K562 (cell line): ENCODE measurements around the gene AHI1. TPM values are rescaled to one million over a fixed set of nuclear protein-coding genes. Genes with fewer than 3 reads are reported as not detected.

ENCODE experiments used
- ATAC-seq: fragments of 200-7000 bp; cut with Tn5 transposase; 3 replicates; pipeline ENCODE4 v1.9.1; 2020; ENCODE audit warnings: moderate library complexity
- BruUV-seq: library from RNA; stranded (reverse); fragments of 400-500 nt; replicated peaks from 2 replicates; lab custom pipeline; 2021; lab: Mats Ljungman, UMichigan
- CTCF ChIA-PET: fragments of 300-600 bp; formaldehyde crosslinking; extraction: SDS; loops from one replicate; lab custom pipeline; 2021; ENCODE audit warnings: low intra/inter-chr PET ratio; lab: Yijun Ruan, JAX
- POLR2A ChIA-PET: fragments of 300-600, 350-650 bp; sonication (Branson Sonifier 250); formaldehyde crosslinking; extraction: SDS; loops from one replicate; lab custom pipeline; 2021; ENCODE audit warnings: antibody characterized with exemption, inconsistent platforms; lab: Yijun Ruan, JAX
- DNase-seq, 4 experiments: peaks; one replicate each; pipeline versions ENCODE4 v3.0.0 to v3.0.0-alpha.2; 2011 to 2018; ENCODE audit warnings: low spot score in 3 of 4, mixed read lengths in 3 of 4; ENCODE audit errors: extremely low read depth in 1 of 4
- FAIRE-seq: peaks from 2 replicates; lab custom pipeline; 2011; peaks lifted over from hg19 to GRCh38; lab: Jason Lieb, UNC
- H2AFZ ChIP-seq: 2 replicates; pipeline ENCODE4 v1.6.0; 2011; ENCODE audit warnings: low read depth, low read length, control low read depth, inconsistent platforms
- H3K27ac ChIP-seq: fragments of 200-600 bp; 3 replicates; pipeline ENCODE4 v1.8.0; 2011; ENCODE audit warnings: low read depth, mild to moderate bottlenecking, control low read depth, inconsistent platforms, low read length, moderate library complexity, mixed read lengths; ENCODE audit errors: extremely low read depth
- H3K27me3 ChIP-seq, 2 experiments: fragments of 300-600 bp in 1 of 2; 2 replicates in 1 of 2; 3 replicates in 1 of 2; pipeline versions ENCODE4 v1.6.0 to v1.8.0; 2011; ENCODE audit warnings: inconsistent platforms in 2 of 2, low read length in 2 of 2, mild to moderate bottlenecking in 1 of 2, mixed read lengths in 1 of 2, moderate library complexity in 1 of 2; ENCODE audit not compliant: control insufficient read depth in 2 of 2, insufficient read depth in 2 of 2
- H3K36me3 ChIP-seq: fragments of 300-600 bp; 3 replicates; pipeline ENCODE4 v1.8.0; 2011; ENCODE audit warnings: mild to moderate bottlenecking, low read length, inconsistent platforms; ENCODE audit not compliant: control insufficient read depth, insufficient read depth
- H3K4me1 ChIP-seq, 2 experiments: fragments of 200-600 bp in 1 of 2; replicated peaks in 1 of 2; 2 replicates in 1 of 2; 3 replicates in 1 of 2; pipeline versions ENCODE4 v1.5.1 to v1.8.0; 2011; ENCODE audit warnings: inconsistent platforms in 2 of 2, low read length in 2 of 2, mild to moderate bottlenecking in 1 of 2, mixed read lengths in 1 of 2, moderate library complexity in 1 of 2; ENCODE audit not compliant: control insufficient read depth in 2 of 2, insufficient read depth in 2 of 2
- H3K4me2 ChIP-seq: 2 replicates; pipeline ENCODE4 v1.6.1; 2011; ENCODE audit warnings: low read length, control low read depth, inconsistent platforms, mixed read lengths; ENCODE audit not compliant: insufficient read depth
- H3K4me3 ChIP-seq: fragments of 200-600 bp; sonication (generic), shearing (Covaris generic); 2 replicates; pipeline ENCODE4 v1.5.1; 2016; ENCODE audit warnings: control low read depth, inconsistent platforms
- H3K79me2 ChIP-seq: fragments of 200-600 bp; 3 replicates; pipeline ENCODE4 v1.8.0; 2011; ENCODE audit warnings: low read length, inconsistent platforms; ENCODE audit not compliant: control insufficient read depth, insufficient read depth
- H3K9ac ChIP-seq, 2 experiments: 2 replicates each; pipeline versions ENCODE4 v1.6.0 to v1.6.1; 2011; ENCODE audit warnings: low read depth in 2 of 2, low read length in 2 of 2, control low read depth in 1 of 2, inconsistent platforms in 1 of 2, mild to moderate bottlenecking in 1 of 2, mixed read lengths in 1 of 2; ENCODE audit not compliant: insufficient read depth in 1 of 2
- H3K9me1 ChIP-seq: one replicate; pipeline ENCODE4 v1.6.0; 2011; ENCODE audit warnings: inconsistent platforms, mild to moderate bottlenecking, low read length, moderate library complexity; ENCODE audit not compliant: control insufficient read depth, insufficient read depth
- H3K9me3 ChIP-seq: replicated peaks from 2 replicates; pipeline ENCODE4 v1.5.1; 2011; ENCODE audit warnings: low read depth, low read length, inconsistent platforms; ENCODE audit not compliant: control insufficient read depth, insufficient read depth
- H4K20me1 ChIP-seq: replicated peaks from 2 replicates; pipeline ENCODE4 v1.6.1; 2011; ENCODE audit warnings: low read length, inconsistent platforms, mixed read lengths; ENCODE audit not compliant: control insufficient read depth, insufficient read depth
- ATF1 ChIP-seq, 2 experiments: fragments of 450-650 bp in 1 of 2; IDR thresholded peaks; 2 replicates each; pipeline ENCODE4 v1.6.1; 2016; ENCODE audit warnings: missing compliant biosample characterization in 1 of 2, missing genetic modification characterization in 1 of 2
- ATF3 ChIP-seq, 2 experiments: fragments of 450-650 bp in 1 of 2; sonication (generic) in 1 of 2; formaldehyde crosslinking in 1 of 2; IDR thresholded peaks in 1 of 2; conservative IDR thresholded peaks in 1 of 2; 2 replicates each; pipeline versions ENCODE4 v1.6.1 to v1.8.1; 2016 to 2023; ENCODE audit warnings: mild to moderate bottlenecking in 2 of 2, moderate library complexity in 2 of 2, inconsistent platforms in 1 of 2, missing genetic modification reagents in 1 of 2
- ATF7 ChIP-seq: fragments of 450-650 bp; IDR thresholded peaks from 2 replicates; pipeline ENCODE4 v1.7.1; 2014; ENCODE audit warnings: mild to moderate bottlenecking, moderate library complexity
- E2F1 ChIP-seq: sonication (generic); formaldehyde crosslinking; IDR thresholded peaks from 2 replicates; pipeline ENCODE4 v1.8.1; 2023; ENCODE audit warnings: mild to moderate bottlenecking, missing genetic modification reagents, moderate library complexity
- HNRNPK ChIP-seq: fragments of 200-400 bp; formaldehyde crosslinking; IDR thresholded peaks from one replicate; pipeline ENCODE4 v1.6.1; 2018; ENCODE audit warnings: mild to moderate bottlenecking, low read depth, low read length; ENCODE audit not compliant: poor library complexity, severe bottlenecking
- JUND ChIP-seq, 2 experiments: IDR thresholded peaks; 2 replicates in 1 of 2; 3 replicates in 1 of 2; pipeline ENCODE4 v1.6.1; 2011; ENCODE audit warnings: borderline replicate concordance in 2 of 2, low read depth in 2 of 2, low read length in 2 of 2, improper control_type of control experiment in 1 of 2, missing biosample characterization in 1 of 2, missing genetic modification characterization in 1 of 2, missing genetic modification reagents in 1 of 2
- TCF15 ChIP-seq: fragments of 250-450 bp; sonication (Bioruptor Pico); IDR thresholded peaks from 2 replicates; pipeline ENCODE4 v1.8.0; 2022; ENCODE audit warnings: moderate library complexity, mild to moderate bottlenecking, inconsistent platforms
- WGBS: fragments of 100-300 bp; shearing (Covaris generic); methylation state at CpG from one replicate; pipeline ENCODE4 v1.1.6; 2016; ENCODE audit warnings: low coverage, mixed read lengths; ENCODE audit not compliant: insufficient coverage; ENCODE audit errors: missing lambda C conversion rate; 5-methylcytosine and 5-hydroxymethylcytosine counted together
- in situ Hi-C: fragments of 300-500 bp; cut with MboI; formaldehyde crosslinking; loops from 4 replicates; pipeline ENCODE4 v1.15.0; 2018; ENCODE audit warnings: inconsistent platforms, mixed read lengths
- intact Hi-C: fragments of 100-400 bp; cut with micrococcal nuclease; formaldehyde crosslinking; loops from 2 replicates; pipeline ENCODE4 v1.14.2; 2022
- polyA plus RNA-seq, 8 experiments: library from polyadenylated mRNA; depleted of rRNA in 4 of 8; stranded (reverse) in 5 of 8; unstranded in 3 of 8; fragments of >200 nt; fragmentation: Nextera tagmentation in 2 of 8; fragmentation: Illumina TruSeq in 1 of 8; extraction: Ambion mirVana in 2 of 8; extraction: Trizol in 1 of 8; gene quantifications; 2 replicates each; pipeline versions ENCODE4 v1.2.1 to v1.2.3, GENCODE V29; 2011 to 2014; ENCODE audit warnings: inconsistent platforms in 1 of 8, missing spikeins in 1 of 8
- total RNA-seq, 7 experiments: library from RNA; depleted of rRNA in 6 of 7; stranded (reverse); fragments of >200 nt in 6 of 7; fragmentation: Illumina TruSeq in 2 of 7; extraction: Trizol in 2 of 7; gene quantifications; 2 replicates each; pipeline versions ENCODE4 v1.2.1 to v1.2.3, GENCODE V29; 2011 to 2021; ENCODE audit warnings: low replicate concordance in 1 of 7

The AHI1 gene
- total and polyA plus RNA-seq, 9 of the 15 experiments (the other 6 are each of a cell fraction or from before 2014, with no cell fraction given), result 24.7 to 54.9 (median 32.2) TPM

GRCh38 chr6:135522965-135523692 is 25.6 kb upstream of the AHI1 start (continued):
- no peak for TF ChIP-seq HNRNPK

GRCh38 chr6:135521431-135521830 is 23.9 kb upstream of the AHI1 start:
- DNase-seq, result no peak
- POLR2A ChIA-PET, result no interaction called here
- in situ Hi-C loops, result no loop called here
- FAIRE-seq, result no peak
- no TSS peak for BruUV-seq
- Histone ChIP-seq H3K4me1 (peaks cover 0 to 9% of the 10 kb centered on the region in 2 experiments; a peak in 3 of 5 replicates), H3K9me3 (no peaks in the 10 kb centered on the region), H3K27me3 (no peaks in the 10 kb centered on the region)
- no peak for ATAC-seq
- WGBS, result 55% methylated on average over 1 of the region's 1 CpG
- TF ChIP-seq ATF7 (peak; percentile 53; the same call in 1 of the 2 replicates), JUND (IDR thresholded peaks at IDR 0.05; ENCODE audit: borderline replicate concordance, low read depth, low read length) (no peak), JUND (tag; IDR thresholded peaks at IDR 0.05; ENCODE audit: borderline replicate concordance, low read depth, low read length) (peak; percentile 45; the same call in 1 of the 3 replicates), ATF1 (CRISPR knock-in tag; IDR thresholded peaks at IDR 0.05) (no peak), ATF1 (tag; IDR thresholded peaks at IDR 0.05) (peak; percentile 43; the same call in 1 of the 2 replicates), ATF3 (IDR thresholded peaks at IDR 0.05) (peak; percentile 90), ATF3 (CRISPR knock-in tag; conservative IDR thresholded peaks at IDR 0.05) (no peak), E2F1 (CRISPR knock-in tag) (no peak), TCF15 (CRISPR knock-in tag) (no peak)
- TF ChIP-seq, all 486 proteins: peak for 4
- no peaks in the 10 kb centered on the region for H3K9me1 ChIP-seq
- intact Hi-C loops, result no loop called here
- no peaks in the 10 kb centered on the region for H3K36me3 ChIP-seq
- H2AFZ ChIP-seq, result no peak overlapping the region
- H3K79me2 ChIP-seq, result no peaks in the 10 kb centered on the region
- no peak overlapping the region for H3K4me3 ChIP-seq
- H4K20me1 ChIP-seq, result no peaks in the 10 kb centered on the region
- H3K4me2 ChIP-seq, result no peak overlapping the region
- no peak overlapping the region for H3K9ac ChIP-seq
- no peak overlapping the region for H3K27ac ChIP-seq
- CTCF ChIA-PET, result no interaction called here
